Lower lobe of right lung (tissue), 2 donors: ENCODE measurements around the gene LRP3. TPM values are rescaled to one million over a fixed set of nuclear protein-coding genes. Genes with fewer than 3 reads are reported as not detected.
A peak's percentile ranks its signal among the peaks of the same experiment; 100 is the strongest.

Experiments
- ATAC-seq, 2 donors: fragments of 200-7000 bp; cut with Tn5 transposase; one replicate each; pipeline ENCODE4 v1.9.1; 2020 to 2022; ENCODE audit warnings: mild to moderate bottlenecking in 2 of 2, moderate library complexity in 2 of 2
- DNase-seq: peaks from one replicate; pipeline ENCODE4 v3.0.0-alpha.2; 2020
- H3K27ac ChIP-seq: fragments of 200-600 bp; one replicate; pipeline ENCODE4 v1.8.0; 2022
- H3K27me3 ChIP-seq: fragments of 200-600 bp; one replicate; pipeline ENCODE4 v1.8.0; 2022; ENCODE audit warnings: low read depth
- H3K36me3 ChIP-seq: fragments of 200-600 bp; one replicate; pipeline ENCODE4 v1.8.0; 2022; ENCODE audit warnings: mild to moderate bottlenecking
- H3K4me1 ChIP-seq: fragments of 200-600 bp; one replicate; pipeline ENCODE4 v1.8.0; 2022
- H3K4me3 ChIP-seq: fragments of 200-600 bp; one replicate; pipeline ENCODE4 v1.8.0; 2022; ENCODE audit warnings: mild to moderate bottlenecking
- H3K9me3 ChIP-seq: fragments of 200-600 bp; one replicate; pipeline ENCODE4 v1.8.0; 2022
- CTCF ChIP-seq: fragments of 200-600 bp; IDR thresholded peaks from one replicate; pipeline ENCODE4 v1.8.0; 2022; ENCODE audit warnings: antibody characterized with exemption, mild to moderate bottlenecking
- intact Hi-C: fragments of 100-400 bp; cut with DNase I; formaldehyde crosslinking; loops from one replicate; pipeline ENCODE4 v1.11.0; 2022
- total RNA-seq: library from RNA; stranded (reverse); fragmentation: NEBNext Ultra II Directional; extraction: Animal tissue kit (Norgen Biotek cat#: 25700); gene quantifications from one replicate; pipeline ENCODE4 v1.2.1, GENCODE V29; 2021
- donor health status: DM: no; HTN: yes; CAD: no; lungs with severe emphysema.

LRP3 gene
- total RNA-seq, 1 donor from 2014 or later: 13.8 TPM

DNA sequence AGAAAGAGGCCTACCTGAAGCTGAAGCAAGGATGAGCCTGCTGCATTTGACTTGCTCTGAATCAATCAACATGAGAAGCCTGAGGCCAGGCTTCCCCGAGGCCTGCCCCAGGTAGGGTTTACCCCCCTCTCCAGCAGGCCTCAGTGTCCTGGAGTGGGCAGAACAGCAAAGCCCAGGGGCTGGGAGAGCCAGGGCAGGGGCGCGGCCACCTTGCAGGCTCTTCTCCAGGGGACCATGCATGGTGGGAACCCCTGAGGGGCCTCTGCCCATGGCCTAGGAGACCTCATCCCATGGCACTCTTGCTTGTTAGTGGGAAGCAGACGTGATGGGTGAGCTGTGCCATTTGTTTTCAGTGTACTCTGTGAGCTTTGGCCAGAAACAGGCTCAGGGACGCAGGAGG, 19.9 kb upstream of the LRP3 start:
- Histone ChIP-seq H3K27me3 (no peaks in the 10 kb centered on the region), H3K36me3 (no peaks in the 10 kb centered on the region), H3K27ac (no peak overlapping the region), H3K9me3 (no peaks in the 10 kb centered on the region), H3K4me3 (no peak overlapping the region), H3K4me1 (peaks cover 16% of the 10 kb centered on the region)
- intact Hi-C loops: no loop called here
- DNase-seq: no peak
- no peak for ATAC-seq
- no peak for TF ChIP-seq CTCF

DNA sequence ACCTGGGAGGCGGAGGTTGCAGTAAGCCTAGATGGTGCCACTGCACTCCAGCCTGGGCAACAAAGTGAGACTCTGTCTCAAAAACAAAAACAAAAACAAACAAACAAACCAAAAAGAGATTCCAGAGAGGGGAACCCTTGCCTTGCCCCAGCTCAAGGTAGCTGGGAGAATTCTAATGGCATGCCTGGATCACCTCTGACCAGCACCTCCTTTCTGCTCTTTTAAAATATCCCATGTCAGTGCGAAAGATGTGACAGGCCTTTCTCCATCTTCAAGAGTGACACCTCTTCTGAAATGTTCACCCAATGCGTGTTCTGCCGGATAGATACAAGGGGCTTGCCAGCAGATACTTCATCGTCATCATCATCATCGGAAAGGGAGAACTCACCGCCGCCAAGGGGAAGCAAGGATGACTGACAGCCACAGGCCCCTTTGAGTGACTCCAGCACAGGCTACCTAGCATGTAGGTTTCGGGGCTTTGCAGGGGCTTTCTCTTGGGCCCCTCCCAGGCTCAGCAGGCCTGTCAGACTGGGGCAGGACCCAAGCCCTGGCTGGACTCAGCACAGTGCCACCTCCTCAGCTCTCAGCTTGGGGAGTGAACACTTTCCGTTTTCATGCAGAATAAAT, 18.9 kb upstream of the LRP3 start:
- intact Hi-C loops: no loop called here
- no peak overlapping the region for H3K27ac ChIP-seq
- DNase-seq: no peak

DNA sequence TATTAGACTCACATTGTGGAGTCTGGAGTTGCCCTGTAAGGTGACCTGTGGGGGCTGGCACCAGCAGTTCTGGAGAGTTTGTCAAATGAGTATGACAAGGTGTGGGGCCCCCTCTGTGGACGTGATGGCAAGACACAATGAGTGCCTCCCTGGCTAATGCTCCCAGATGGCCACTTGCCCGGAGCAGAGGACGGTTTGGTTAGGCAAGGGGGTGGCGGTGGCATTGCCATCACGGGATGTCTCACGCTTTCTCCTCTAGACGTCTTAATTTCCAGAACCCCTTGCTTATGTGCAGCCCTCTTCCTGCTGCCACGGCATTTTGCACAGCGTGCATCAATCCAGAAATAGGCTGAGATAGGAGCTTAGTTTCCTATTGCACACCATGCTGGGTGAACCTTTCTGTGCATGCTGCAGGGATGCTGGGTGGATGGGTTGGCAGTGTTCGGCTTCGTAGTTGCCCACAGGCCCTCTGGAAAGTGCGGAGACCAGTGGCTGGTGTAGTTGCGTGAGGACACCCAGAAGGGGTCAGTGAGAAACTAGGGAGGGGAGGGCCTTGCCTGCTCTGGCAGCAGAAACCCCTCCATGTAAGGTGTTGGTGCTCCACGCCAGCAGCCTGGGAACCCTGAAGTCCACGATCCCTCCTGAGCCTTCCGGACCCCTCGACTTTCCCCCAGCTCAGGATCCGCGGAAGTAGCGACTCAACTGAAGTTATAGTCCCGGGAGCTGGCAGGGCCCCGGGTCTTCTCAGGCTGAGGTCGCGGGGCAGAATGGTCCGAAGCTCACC, 18.1 kb upstream of the LRP3 start:
- peak overlapping the region; percentile 82 for H3K4me3 ChIP-seq
- TF ChIP-seq CTCF: no peak
- peak; percentile 0 to 3 for ATAC-seq
- H3K27me3 ChIP-seq: no peaks in the 10 kb centered on the region
- H3K4me1 ChIP-seq: peaks cover 16% of the 10 kb centered on the region
- no peak for DNase-seq
- peak overlapping the region; percentile 94 for H3K27ac ChIP-seq
- intact Hi-C loops: no loop called here
- no peaks in the 10 kb centered on the region for H3K9me3 ChIP-seq
- no peaks in the 10 kb centered on the region for H3K36me3 ChIP-seq

More for the DNA sequence above, 18.9 kb upstream of the LRP3 start:
- H3K27me3 ChIP-seq: no peaks in the 10 kb centered on the region
- ATAC-seq: no peak
- H3K4me1 ChIP-seq: peaks cover 16% of the 10 kb centered on the region
- no peak for TF ChIP-seq CTCF
- no peaks in the 10 kb centered on the region for H3K36me3 ChIP-seq
- no peak overlapping the region for H3K4me3 ChIP-seq
- H3K9me3 ChIP-seq: no peaks in the 10 kb centered on the region

- DNase-seq: peak; percentile 97
- no peaks in the 10 kb centered on the region for H3K9me3 ChIP-seq
- peak; percentile 95 to 96 for ATAC-seq
- no peaks in the 10 kb centered on the region for H3K36me3 ChIP-seq
- H3K27ac ChIP-seq: peak overlapping the region; percentile 94
- intact Hi-C loops: no loop called here
- peaks cover 16% of the 10 kb centered on the region for H3K4me1 ChIP-seq
- H3K27me3 ChIP-seq: no peaks in the 10 kb centered on the region
- peak overlapping the region; percentile 82 for H3K4me3 ChIP-seq
- peak; percentile 38 for TF ChIP-seq CTCF
Measured at GRCh38 chr19:33176670-33177416, 17.3 kb upstream of the LRP3 start.

DNA sequence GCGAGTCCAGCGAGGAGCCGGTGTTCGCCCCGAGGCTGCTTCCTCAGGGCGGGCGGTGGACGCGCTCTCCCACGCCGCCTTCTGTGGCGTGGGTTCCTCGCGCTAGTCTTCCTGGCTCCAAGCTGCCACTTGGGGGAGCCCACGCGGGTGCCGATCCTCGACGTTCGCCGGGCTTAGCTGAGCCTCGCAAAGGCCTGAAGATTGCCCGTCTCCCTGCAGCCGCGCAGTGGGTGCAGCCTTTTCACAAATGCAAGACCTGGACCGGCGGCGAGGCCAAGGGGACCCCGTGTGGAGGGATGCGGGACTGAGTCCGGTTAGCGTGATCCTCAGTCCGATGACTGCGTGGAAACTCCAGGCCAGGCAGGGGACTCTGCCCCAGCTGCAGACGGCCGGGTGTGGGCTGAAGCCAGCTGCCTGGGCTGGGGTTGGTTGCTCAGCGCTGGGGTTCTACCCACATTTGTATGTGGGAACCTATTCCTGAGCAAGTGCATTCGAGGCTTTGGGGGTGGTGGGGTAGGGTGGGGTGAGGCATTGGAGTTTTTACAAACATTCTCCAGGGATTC, 16.6 kb upstream of the LRP3 start:
- Histone ChIP-seq H3K9me3 (no peaks in the 10 kb centered on the region), H3K4me1 (peaks cover 16% of the 10 kb centered on the region), H3K36me3 (no peaks in the 10 kb centered on the region), H3K4me3 (peak overlapping the region; percentile 82), H3K27ac (peak overlapping the region; percentile 94), H3K27me3 (no peaks in the 10 kb centered on the region)
- TF ChIP-seq CTCF: peak; percentile 58
- no peak for ATAC-seq
- no peak for DNase-seq
- intact Hi-C loops: no loop called here
